Gastroesophageal sphincter (tissue), 3 donors: ENCODE measurements around the gene KCNH1.

Experiments used
- CTCF ChIP-seq, 4 experiments: fragments of 200-600 bp in 2 of 4; fragments of 450-650 bp in 2 of 4; sonication (generic) in 1 of 4; IDR thresholded peaks; one replicate each; pipeline ENCODE4 v1.5.1; 2017 to 2019; ENCODE audit warnings: antibody characterized with exemption in 4 of 4, mild to moderate bottlenecking in 2 of 4, moderate library complexity in 2 of 4
- EP300 ChIP-seq: sonication (generic); formaldehyde crosslinking; IDR thresholded peaks from one replicate; pipeline ENCODE4 v1.6.1; 2017; ENCODE audit warnings: antibody characterized with exemption, mild to moderate bottlenecking
- POLR2A ChIP-seq, 2 donors: fragments of 450-650 bp; IDR thresholded peaks; one replicate each; pipeline ENCODE4 v1.6.1; 2017; ENCODE audit warnings: antibody characterized with exemption in 2 of 2, mild to moderate bottlenecking in 2 of 2, moderate library complexity in 1 of 2
- POLR2AphosphoS5 ChIP-seq: sonication (generic); formaldehyde crosslinking; IDR thresholded peaks from one replicate; pipeline ENCODE4 v1.6.1; 2017; ENCODE audit warnings: antibody characterized with exemption

- no peak for TF ChIP-seq CTCF (IDR thresholded peaks at IDR 0.05)
- TF ChIP-seq POLR2A (IDR thresholded peaks at IDR 0.05): no peak
- no peak for TF ChIP-seq POLR2AphosphoS5
- no peak for TF ChIP-seq EP300
Observed at GRCh38 chr1:210915890-210916507, 217.9 kb downstream of the KCNH1 start.
